Stimulated activated CD8-positive, alpha-beta memory T cell treated with anti-CD3 and anti-CD28 coated beads, Interleukin-12 subunit alpha, Interleukin-12 subunit beta, amount 100 ng/mL, for 24 hours (primary cell): ENCODE results near the gene GLB1L3.
"Not testable (repeated sequence)": the region's sequence is repeated elsewhere in the genome, so short reads cannot be mapped to it uniquely, and the experiment has no call there.

ENCODE experiments used
- DNase-seq: peaks from one replicate; pipeline ENCODE4 v3.0.0-alpha.2; 2020; ENCODE audit errors: extremely low read depth

Gene GLB1L3

GRCh38 chr11:134275188-134275533, 1.0 kb upstream of the GLB1L3 start:
- DNase-seq: no peak

- no peak for DNase-seq
Measured at GRCh38 chr11:134276396-134277182, 410 bp downstream of the GLB1L3 start.

DNA sequence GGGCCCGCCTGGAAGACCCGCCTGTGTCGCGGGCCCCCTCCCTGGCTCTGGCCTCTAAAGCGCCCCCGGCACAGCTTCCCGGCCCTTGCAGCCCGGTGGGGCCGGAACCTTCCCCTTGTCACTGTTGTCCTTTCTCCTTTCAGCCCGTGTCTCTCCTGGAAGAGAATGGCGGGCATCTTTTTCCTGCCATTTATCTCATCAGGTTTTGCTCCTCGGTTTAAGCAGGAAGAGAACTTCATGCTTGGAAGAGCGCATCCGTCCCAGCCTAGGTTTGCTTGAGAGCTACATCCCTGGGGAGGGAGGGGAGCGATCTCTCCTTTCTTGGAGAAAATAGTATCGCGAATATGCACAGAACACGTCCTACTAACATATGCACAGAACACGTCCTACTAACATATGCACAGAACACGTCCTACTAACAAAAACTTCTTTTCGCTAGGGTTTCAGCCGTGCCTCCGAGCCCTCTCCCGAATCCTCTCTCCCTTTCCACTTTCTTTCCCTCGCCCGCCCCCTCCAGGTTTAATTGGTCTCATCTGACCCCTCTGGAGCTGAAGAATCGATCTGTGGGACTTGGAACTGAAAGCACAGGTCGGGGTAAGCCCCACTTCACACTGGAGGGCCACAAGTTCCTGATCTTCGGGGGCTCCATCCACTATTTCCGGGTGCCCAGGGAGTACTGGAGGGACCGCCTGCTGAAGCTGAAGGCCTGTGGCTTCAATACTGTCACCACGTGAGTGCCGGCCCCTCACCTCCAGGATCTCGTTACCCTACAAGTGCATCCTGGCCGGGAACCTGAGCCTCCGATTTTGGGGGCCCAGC, 1.2 kb downstream of the GLB1L3 start:
- no peak for DNase-seq

DNA sequence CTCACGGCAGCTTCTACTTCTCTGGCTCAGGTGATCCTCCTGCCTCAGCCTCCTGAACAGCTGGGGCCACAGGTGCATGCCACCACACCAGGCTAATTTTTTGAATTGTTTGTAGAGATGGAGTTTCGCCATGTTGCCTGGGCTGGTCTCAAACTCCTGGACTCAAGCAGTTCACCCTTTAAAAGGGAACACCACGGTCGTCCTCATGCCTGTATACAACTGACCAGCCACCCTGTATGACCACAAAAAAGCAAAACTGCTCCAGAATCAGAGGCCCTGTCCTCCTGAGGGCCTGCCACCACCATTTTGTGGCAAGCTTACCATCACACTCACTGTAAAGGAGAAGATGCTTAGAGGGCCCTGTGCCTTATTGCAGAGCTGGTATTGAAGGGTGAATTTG, 2.2 kb downstream of the GLB1L3 start:
- no peak for DNase-seq

DNA sequence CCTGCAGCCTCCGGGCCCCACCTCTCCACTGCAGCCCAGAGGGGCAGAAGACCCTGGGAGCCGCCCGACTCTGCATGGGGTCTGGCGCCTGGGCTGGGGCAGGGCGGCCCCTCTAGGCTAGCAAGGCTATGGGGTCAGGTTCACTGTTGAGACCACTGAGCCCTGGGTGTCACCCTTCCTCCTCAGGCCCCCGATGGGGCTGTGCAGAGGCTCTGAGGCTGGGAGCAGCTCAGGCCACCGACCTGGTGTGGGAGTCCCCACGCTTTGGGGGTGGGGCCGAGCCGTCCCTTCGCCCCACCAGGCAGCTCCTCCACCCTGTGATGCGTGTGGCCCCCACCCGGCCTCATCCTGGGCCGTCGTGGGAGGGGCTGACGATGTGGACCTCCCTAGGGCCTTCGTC, 5.5 kb downstream of the GLB1L3 start:
- DNase-seq: not testable (repeated sequence)

DNA sequence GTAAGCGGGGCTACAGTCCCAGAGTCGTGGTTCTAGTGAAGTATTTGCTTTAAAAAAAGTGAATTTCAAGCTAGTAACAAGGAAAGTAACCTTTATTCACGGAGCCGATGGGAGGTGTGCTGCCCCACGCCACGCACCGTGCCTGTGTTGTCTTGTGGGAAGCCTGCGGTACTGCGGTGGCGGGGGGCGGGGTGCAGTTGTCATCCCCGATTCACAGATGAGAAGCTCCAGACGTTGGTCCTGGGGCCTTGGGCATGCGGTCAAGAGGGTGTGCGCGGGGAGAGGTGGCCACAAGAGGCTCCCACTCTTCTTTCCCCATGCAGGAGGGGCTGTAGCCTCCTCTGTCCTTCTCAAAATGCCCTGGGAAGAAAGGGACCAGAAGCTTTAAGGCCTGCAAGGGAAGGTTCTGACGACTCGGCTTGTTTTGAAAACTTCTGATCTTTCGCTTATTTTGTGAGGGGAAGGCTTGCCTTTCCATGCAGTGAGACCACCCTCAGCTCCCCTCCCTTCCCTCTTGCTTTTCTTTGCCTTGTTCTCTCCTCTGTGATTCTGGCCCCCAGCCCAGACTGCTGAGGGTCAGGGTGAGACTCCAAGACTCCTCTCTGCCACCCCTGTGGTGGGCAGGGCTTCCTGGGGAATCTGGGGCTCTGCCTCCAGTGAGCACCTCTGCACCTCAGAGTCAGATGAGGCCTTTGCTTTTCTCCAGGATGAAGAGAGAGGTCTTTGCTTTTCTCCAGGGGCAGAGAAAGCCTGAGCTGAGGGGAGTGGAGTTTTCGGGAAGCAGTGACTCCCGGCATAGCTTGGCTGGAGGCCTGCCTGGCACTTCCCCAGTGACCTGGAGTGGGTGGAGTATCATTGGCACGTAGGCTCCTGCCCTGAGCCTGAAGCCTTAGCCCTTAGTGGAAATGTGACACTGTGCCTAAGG, 6.2 kb downstream of the GLB1L3 start:
- no peak for DNase-seq

DNA sequence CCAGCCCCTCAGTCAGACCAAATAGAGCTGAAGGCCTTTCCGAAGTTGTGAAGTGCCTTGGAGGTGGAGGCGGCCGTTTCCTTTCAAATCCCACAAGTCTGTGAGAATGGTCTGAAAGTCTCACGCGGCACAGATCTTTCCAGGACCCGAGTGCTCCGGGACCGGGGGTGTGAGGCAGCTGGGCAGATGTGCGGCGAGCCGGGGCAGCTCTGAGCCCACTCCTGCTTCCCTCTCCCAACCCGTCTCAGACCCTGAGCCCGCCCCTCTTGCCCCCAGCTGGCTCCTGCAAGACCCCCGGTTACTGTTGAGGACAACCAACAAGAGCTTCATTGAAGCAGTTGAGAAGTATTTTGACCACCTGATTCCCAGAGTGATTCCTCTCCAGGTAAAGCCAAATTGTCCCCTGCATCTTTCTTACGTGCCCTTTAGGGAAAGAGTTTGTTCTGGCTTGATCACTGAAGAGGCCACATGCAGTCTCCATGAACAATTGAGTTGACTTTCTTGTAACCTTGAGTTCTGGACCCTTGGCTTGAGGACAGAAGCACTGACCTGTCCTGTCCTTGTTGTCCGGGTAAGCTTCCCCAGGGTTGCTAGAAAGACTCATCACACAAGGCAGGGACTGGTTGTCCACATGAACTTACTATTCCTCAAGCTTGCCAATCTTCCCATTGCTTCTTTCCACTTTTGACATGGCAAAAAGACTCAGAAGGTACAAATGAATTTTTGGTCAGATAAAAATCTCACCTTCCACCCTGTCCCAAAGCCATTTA, 7.5 kb downstream of the GLB1L3 start:
- no peak for DNase-seq

- DNase-seq: not testable (repeated sequence)
Measured at GRCh38 chr11:134284349-134284748, 8.2 kb downstream of the GLB1L3 start.

GRCh38 chr11:134287561-134287960, 11.4 kb downstream of the GLB1L3 start:
- no peak for DNase-seq

DNA sequence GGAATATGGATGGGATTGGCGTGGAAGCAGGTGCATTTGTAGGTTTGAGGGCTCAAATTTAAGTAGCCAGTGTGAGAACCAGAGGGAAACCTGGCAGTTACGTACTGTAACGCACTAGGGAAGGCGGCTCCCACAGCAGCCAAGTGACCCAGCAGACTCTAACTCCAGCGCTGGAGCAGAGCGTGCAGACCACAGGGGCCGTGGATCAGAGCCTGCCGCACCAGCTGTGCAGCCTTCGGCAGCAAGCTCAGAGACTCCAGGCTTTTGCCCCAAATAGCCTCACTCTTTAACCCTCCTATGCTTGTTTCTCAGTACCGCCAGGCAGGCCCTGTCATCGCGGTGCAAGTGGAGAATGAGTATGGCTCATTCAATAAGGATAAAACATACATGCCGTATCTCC, 12.3 kb downstream of the GLB1L3 start:
- no peak for DNase-seq

DNA sequence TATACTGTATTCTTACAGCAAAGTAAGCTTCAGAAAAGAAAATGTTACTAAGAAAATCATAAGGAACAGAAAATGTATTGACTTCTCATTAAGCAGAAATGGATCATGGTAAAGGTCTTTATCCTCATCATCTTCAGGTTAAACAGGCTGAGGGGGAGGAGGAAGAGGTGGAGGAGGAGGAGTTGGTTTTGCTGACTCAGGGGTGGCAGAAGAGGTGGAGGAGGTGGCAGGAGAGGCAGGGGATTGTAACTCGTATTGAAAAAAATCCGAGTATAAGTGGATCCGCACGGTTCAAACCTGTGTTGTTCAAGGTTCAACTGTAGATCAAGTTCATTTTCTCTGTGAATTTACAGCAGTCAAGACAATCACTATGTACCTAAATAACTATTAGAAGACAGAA, 13.0 kb downstream of the GLB1L3 start:
- no peak for DNase-seq

DNA sequence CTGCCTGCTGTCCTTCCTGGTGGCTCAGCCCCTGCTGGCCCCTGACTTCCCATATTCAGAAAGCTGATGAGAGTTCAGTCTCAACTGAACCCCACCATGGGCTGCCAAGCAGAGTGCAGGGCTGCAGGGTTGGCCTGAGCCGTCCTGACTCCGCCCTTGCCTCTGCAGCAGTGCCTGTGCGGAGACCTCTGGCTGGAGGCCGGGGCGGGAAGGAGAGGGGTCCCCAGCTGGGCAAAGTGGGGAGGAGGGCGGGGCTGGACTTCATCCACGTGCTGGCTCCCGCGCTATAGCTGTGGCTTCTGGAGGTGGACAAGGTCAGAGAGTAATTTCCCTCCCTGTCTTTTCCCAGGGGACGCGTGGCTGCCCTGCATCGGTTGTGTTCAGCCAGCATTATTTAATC, 13.6 kb downstream of the GLB1L3 start:
- DNase-seq: no peak

DNA sequence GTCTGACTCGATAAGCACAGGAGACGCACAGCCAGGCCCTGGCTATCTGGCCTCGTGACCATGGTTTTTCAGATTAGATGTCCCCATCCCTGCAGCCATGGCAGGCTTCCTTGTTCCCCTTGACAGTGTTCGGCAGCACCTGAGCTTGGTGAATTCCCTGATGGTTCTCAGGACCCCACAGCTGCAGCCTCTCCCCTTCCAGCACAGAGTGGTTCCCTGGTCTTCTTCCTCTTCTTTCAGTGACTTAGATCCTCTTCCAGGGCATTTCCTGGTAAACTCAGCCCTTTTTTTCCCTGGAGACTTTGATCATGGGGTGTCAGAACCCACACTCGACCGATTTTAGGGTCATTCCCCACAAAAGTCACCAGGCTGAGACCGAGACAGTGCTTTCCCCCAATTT, 14.5 kb downstream of the GLB1L3 start:
- DNase-seq: no peak

- DNase-seq: no peak
Measured at GRCh38 chr11:134291196-134291595, 15.0 kb downstream of the GLB1L3 start.

- no peak for DNase-seq
Measured at GRCh38 chr11:134292661-134293060, 16.5 kb downstream of the GLB1L3 start.

GRCh38 chr11:134293119-134294113, 17.2 kb downstream of the GLB1L3 start:
- no peak for DNase-seq

GRCh38 chr11:134294664-134295063, 18.5 kb downstream of the GLB1L3 start:
- DNase-seq: no peak

- DNase-seq: no peak
Measured at GRCh38 chr11:134312223-134312622, 36.0 kb downstream of the GLB1L3 start.

DNA sequence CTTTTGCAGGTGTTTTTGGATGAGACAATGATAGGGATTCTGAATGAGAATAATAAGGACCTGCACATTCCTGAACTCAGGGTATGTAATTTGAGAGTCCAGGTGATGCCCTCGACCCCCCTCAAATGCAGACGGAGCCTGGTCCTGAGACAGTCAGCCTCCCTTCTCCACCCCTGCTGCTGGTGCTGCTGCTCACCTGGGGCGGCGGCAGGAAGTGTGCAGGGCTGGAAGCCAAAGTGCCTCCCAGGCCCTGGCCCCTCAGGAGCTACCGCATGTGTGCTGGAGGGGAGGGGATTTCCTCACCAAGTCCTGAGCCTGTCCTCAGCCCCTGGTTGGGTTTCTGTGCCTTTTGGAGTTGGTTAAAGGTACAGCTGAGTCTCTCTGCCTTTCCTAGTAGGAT, 36.6 kb downstream of the GLB1L3 start:
- no peak for DNase-seq

DNA sequence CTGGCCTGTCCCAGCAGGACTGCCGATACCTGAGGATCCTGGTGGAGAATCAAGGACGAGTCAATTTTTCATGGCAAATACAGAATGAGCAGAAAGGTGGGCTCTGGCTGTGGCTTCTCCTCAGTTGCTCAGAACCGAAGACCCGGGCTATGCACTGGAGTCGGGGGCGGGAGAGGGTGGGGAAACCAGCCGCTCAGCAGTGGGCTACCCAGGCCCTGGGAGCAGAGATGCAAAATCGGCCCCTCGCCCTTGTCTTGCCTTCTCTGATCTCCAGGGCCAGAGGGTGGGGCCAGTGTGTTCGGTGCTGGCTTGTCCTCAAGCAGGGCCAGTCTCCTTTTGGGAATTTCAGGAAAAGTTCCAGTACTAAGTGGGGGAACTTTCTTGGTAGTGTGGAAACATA, 37.2 kb downstream of the GLB1L3 start:
- DNase-seq: no peak
